NCI-H524 (cell line): ENCODE data around the gene TMEM150A.
"Not testable (repeated sequence)": the region's sequence is repeated elsewhere in the genome, so short reads cannot be mapped to it uniquely, and the experiment has no call there.

Source experiments
- DNase-seq, 2 experiments: peaks; one replicate each; lab custom pipeline; 2025; lab: John Stamatoyannopoulos, UW

The TMEM150A gene

GRCh38 chr2:85593023-85593422 lies 9.5 kb downstream of the TMEM150A start:
- no peak for DNase-seq

GRCh38 chr2:85592299-85592698 lies 10.2 kb downstream of the TMEM150A start:
- DNase-seq = not testable (repeated sequence)

GRCh38 chr2:85591563-85591962 lies 10.9 kb downstream of the TMEM150A start:
- no peak for DNase-seq

- DNase-seq = no peak
Observed at GRCh38 chr2:85590950-85591349, 11.5 kb downstream of the TMEM150A start.

GRCh38 chr2:85589982-85590791 lies 12.3 kb downstream of the TMEM150A start:
- DNase-seq = no peak

GRCh38 chr2:85589181-85589580 lies 13.3 kb downstream of the TMEM150A start:
- DNase-seq = no peak

GRCh38 chr2:85588645-85589044 lies 13.9 kb downstream of the TMEM150A start:
- no peak for DNase-seq

- DNase-seq = no peak
Observed at GRCh38 chr2:85588236-85588635, 14.3 kb downstream of the TMEM150A start.

- no peak for DNase-seq
Observed at GRCh38 chr2:85585781-85586105, 16.8 kb downstream of the TMEM150A start.

- no peak for DNase-seq
Observed at GRCh38 chr2:85584857-85585780, 17.4 kb downstream of the TMEM150A start.

GRCh38 chr2:85584354-85584856 lies 18.1 kb downstream of the TMEM150A start, which contains the start of gene VAMP5:
VAMP5 (plus strand) TSS chr2:85584431; CDS start chr2:85584491, 60 bp downstream.
- no peak for DNase-seq

GRCh38 chr2:85583667-85584353 lies 18.7 kb downstream of the TMEM150A start:
- DNase-seq = no peak

GRCh38 chr2:85582492-85582891 lies 20.0 kb downstream of the TMEM150A start:
- DNase-seq = no peak

- DNase-seq = no peak
Observed at GRCh38 chr2:85580206-85580605, 22.3 kb downstream of the TMEM150A start.

GRCh38 chr2:85579266-85579935 lies 23.1 kb downstream of the TMEM150A start:
- no peak for DNase-seq

GRCh38 chr2:85578243-85579180 lies 24.0 kb downstream of the TMEM150A start:
- no peak for DNase-seq

- no peak for DNase-seq
Observed at GRCh38 chr2:85577386-85578242, 24.9 kb downstream of the TMEM150A start, which contains the start of gene VAMP8. VAMP8 (plus strand) TSS chr2:85577586; CDS start chr2:85577647, 61 bp downstream.

- no peak for DNase-seq
Observed at GRCh38 chr2:85577063-85577385, 25.5 kb downstream of the TMEM150A start.

GRCh38 chr2:85575739-85576138 lies 26.8 kb downstream of the TMEM150A start:
- no peak for DNase-seq
